Esophagus muscularis mucosa (tissue), 4 donors: Measurements from ENCODE around the gene HOXC12. TPM values are rescaled to one million over a fixed set of nuclear protein-coding genes. Genes with fewer than 3 reads are reported as not detected.

ENCODE experiments used
- DNase-seq: peaks from one replicate; pipeline ENCODE4 v3.0.0-alpha.2; 2017; ENCODE audit errors: extremely low spot score
- H3K27ac ChIP-seq, 4 donors: fragments of 200-600 bp; sonication (generic); replicated peaks in 1 of 4; 1 replicate in 3 of 4; 2 replicates in 1 of 4; pipeline ENCODE4 v1.5.1; 2016 to 2019; ENCODE audit warnings: mild to moderate bottlenecking in 1 of 4
- H3K27me3 ChIP-seq, 4 donors: fragments of 200-600 bp; sonication (generic); one replicate each; pipeline versions ENCODE4 v1.5.1 to v1.6.0; 2016 to 2019
- H3K36me3 ChIP-seq, 4 donors: fragments of 200-600 bp; sonication (generic); one replicate each; pipeline ENCODE4 v1.5.1; 2016 to 2019
- H3K4me1 ChIP-seq, 4 donors: fragments of 200-600 bp; sonication (generic); one replicate each; pipeline ENCODE4 v1.5.1; 2016 to 2019
- H3K4me3 ChIP-seq, 4 donors: fragments of 200-600 bp; sonication (generic); 1 replicate in 2 of 4; 2 replicates in 2 of 4; pipeline ENCODE4 v1.5.1; 2016 to 2019; ENCODE audit warnings: mild to moderate bottlenecking in 4 of 4, moderate library complexity in 1 of 4
- H3K9me3 ChIP-seq, 4 donors: fragments of 200-600 bp; sonication (generic); 1 replicate in 3 of 4; 2 replicates in 1 of 4; pipeline ENCODE4 v1.5.1; 2016 to 2019
- EP300 ChIP-seq: sonication (generic); formaldehyde crosslinking; IDR thresholded peaks from one replicate; pipeline ENCODE4 v1.6.1; 2017; ENCODE audit warnings: antibody characterized with exemption
- POLR2A ChIP-seq: fragments of 450-650 bp; IDR thresholded peaks from one replicate; pipeline ENCODE4 v1.6.1; 2017; ENCODE audit warnings: antibody characterized with exemption, moderate library complexity, mild to moderate bottlenecking, low read depth
- POLR2AphosphoS5 ChIP-seq, 2 donors: sonication (generic); formaldehyde crosslinking; IDR thresholded peaks; one replicate each; pipeline ENCODE4 v1.6.1; 2017; ENCODE audit warnings: antibody characterized with exemption in 2 of 2
- WGBS: methylation state at CpG from one replicate; pipeline ENCODE4 v1.1.5; 2018; 5-methylcytosine and 5-hydroxymethylcytosine counted together
- intact Hi-C: fragments of 100-400 bp; cut with DNase I; formaldehyde crosslinking; loops from one replicate; pipeline ENCODE4 v1.15.1; 2023
- total RNA-seq, 4 donors: library from RNA; depleted of rRNA; stranded (reverse); fragments of >200 nt; gene quantifications; one replicate each; pipeline versions ENCODE4 v1.1.0 to v1.2.1, GENCODE V29; 2016
- TF ChIP-seq, protein P1 (sequence below), 3 experiments: fragments of 200-600 bp in 2 of 3; fragments of 450-650 bp in 1 of 3; sonication (generic) in 2 of 3; IDR thresholded peaks; one replicate each; pipeline ENCODE4 v1.5.1; 2017 to 2019; ENCODE audit warnings: antibody characterized with exemption in 3 of 3, mild to moderate bottlenecking in 2 of 3, moderate library complexity in 1 of 3

The HOXC12 gene
- total RNA-seq, 4 donors from 2014 or later = not detected

DNA sequence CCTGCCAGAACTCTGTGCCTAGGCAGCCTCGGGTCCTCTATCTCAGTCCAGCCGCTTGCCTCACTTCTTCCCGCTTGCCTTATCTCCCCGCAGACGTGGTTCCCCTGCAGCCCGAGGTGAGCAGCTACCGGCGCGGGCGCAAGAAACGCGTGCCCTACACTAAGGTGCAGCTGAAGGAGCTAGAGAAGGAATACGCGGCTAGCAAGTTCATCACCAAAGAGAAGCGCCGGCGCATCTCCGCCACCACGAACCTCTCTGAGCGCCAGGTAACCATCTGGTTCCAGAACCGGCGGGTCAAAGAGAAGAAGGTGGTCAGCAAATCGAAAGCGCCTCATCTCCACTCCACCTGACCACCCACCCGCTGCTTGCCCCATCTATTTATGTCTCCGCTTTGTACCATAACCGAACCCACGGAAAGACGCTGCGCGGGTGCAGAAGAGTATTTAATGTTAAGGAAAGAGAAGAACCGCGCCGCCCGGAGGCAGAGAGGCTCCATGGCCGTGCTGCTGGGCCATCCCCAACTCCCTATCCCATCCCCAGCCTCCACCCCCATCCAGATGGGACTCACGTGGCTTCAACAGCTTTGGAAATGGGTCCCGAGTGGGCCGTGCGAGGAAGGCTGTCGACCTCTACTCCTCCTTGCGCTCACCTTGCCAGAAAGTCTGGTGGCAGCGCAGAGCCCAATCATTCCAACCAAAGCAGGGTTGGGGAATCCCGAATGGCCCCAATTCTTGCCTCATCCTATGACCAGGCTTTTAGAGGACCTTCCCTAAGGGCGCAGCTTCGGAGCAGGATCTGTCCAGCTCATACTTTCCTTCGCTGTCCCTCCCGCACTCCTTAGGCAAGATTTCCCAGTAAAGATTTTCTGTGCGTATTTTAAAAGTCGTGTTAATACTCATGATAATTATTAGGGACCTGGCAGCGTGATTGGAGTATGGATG, 9.5 kb upstream of the HOXC12 start:
- Histone ChIP-seq H3K4me3 (no peak overlapping the region), H3K36me3 (no peaks in the 10 kb centered on the region), H3K27me3 (peaks cover 0 to 100% (median 75%) of the 10 kb centered on the region in 4 donors), H3K9me3 (no peaks in the 10 kb centered on the region), H3K27ac (no peak overlapping the region), H3K4me1 (peaks cover 0 to 13% (median 2%) of the 10 kb centered on the region in 4 donors)
- DNase-seq = no peak
- WGBS = 4% methylated on average over 43 of the region's 51 CpGs
- no peak for TF ChIP-seq POLR2A
- TF ChIP-seq POLR2AphosphoS5 (IDR thresholded peaks at IDR 0.05) = no peak
- TF ChIP-seq EP300 = no peak
- TF ChIP-seq, protein P1, sequence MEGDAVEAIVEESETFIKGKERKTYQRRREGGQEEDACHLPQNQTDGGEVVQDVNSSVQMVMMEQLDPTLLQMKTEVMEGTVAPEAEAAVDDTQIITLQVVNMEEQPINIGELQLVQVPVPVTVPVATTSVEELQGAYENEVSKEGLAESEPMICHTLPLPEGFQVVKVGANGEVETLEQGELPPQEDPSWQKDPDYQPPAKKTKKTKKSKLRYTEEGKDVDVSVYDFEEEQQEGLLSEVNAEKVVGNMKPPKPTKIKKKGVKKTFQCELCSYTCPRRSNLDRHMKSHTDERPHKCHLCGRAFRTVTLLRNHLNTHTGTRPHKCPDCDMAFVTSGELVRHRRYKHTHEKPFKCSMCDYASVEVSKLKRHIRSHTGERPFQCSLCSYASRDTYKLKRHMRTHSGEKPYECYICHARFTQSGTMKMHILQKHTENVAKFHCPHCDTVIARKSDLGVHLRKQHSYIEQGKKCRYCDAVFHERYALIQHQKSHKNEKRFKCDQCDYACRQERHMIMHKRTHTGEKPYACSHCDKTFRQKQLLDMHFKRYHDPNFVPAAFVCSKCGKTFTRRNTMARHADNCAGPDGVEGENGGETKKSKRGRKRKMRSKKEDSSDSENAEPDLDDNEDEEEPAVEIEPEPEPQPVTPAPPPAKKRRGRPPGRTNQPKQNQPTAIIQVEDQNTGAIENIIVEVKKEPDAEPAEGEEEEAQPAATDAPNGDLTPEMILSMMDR (IDR thresholded peaks at IDR 0.05) = no peak
- intact Hi-C loops = no loop called here

DNA sequence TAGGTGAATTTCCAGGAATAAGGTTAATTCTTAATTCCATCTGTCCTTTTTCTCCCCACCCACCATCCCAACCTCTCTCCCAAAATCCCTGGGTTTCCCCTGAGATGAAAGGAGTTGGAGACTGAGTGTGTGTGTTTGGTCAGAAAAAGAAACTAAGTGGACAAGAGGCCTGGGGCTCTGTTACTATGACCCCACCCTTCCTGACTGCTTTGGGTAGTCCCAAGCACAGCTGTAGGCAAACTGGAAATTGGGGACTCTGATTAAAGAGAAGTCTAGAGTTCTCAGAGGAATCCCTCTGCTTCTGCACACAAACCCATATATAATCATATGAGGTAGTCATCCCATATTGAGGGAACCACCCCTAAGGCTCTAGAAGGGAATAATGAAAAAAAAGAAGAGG, 7.0 kb upstream of the HOXC12 start:
- Histone ChIP-seq H3K27ac (no peak overlapping the region), H3K4me1 (peaks cover 4 to 29% (median 18%) of the 10 kb centered on the region in 4 donors), H3K9me3 (no peaks in the 10 kb centered on the region), H3K4me3 (no peak overlapping the region), H3K36me3 (no peaks in the 10 kb centered on the region), H3K27me3 (peaks cover 0 to 100% (median 82%) of the 10 kb centered on the region in 4 donors)
- no peak for DNase-seq
- TF ChIP-seq POLR2AphosphoS5 (IDR thresholded peaks at IDR 0.05) (no peak), POLR2A (no peak), EP300 (no peak)
- TF ChIP-seq, protein P1 (IDR thresholded peaks at IDR 0.05) = no peak
- intact Hi-C loops = no loop called here

DNA sequence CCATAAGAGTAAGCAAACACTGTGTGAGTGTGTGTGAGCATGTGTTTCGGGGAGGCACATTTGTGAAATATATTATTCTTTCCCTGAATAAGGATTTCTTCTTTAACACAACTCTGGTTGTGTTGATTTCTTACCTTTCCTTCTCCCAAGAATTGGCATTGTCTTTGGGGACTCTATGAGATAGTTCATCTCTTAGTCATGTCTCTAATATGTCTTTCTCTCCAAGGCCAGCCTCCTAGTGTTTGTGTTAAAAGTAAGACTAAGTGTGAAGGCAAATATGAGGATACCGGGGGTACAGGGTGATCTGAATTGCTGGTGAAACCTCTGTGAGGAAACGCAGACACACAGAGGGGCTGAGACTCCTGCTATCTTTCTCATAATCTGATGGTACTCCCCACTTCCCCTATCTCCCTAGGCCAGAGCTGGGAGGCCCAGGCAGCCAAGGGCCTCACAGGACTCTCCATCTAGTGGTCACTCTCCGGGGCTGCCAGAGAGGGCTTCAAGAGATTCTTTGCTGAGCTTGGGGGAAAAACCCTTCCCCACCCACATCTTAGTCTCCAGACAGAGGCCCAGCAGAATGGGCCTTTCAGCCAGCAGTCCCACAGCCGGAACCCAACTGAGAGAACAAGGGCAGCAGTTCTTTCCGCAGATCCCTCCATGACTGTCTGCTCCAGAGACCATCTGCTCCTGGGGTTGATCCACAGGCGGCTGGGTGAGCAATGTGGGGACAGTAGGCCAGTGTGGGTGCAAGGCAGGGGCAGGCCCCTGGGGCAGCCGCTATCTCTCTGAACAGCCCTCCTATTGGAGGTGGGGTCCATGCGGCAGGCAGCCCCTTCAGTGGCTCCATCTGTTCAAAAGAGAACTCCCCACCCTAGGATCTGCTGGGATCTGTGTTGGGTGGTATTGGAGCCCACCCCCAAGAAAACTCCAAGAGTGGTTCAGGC, 5.8 kb upstream of the HOXC12 start:
- Histone ChIP-seq H3K4me1 (peaks cover 7 to 34% (median 24%) of the 10 kb centered on the region in 4 donors), H3K9me3 (no peaks in the 10 kb centered on the region), H3K4me3 (no peak overlapping the region), H3K27me3 (peaks cover 0 to 100% (median 83%) of the 10 kb centered on the region in 4 donors), H3K36me3 (no peaks in the 10 kb centered on the region), H3K27ac (no peak overlapping the region)
- no peak for DNase-seq
- 45% methylated on average over 8 of the region's 9 CpGs for WGBS
- intact Hi-C loops = no loop called here
- TF ChIP-seq EP300 (no peak), POLR2A (no peak), POLR2AphosphoS5 (IDR thresholded peaks at IDR 0.05) (no peak)
- TF ChIP-seq, protein P1 (IDR thresholded peaks at IDR 0.05) = no peak

DNA sequence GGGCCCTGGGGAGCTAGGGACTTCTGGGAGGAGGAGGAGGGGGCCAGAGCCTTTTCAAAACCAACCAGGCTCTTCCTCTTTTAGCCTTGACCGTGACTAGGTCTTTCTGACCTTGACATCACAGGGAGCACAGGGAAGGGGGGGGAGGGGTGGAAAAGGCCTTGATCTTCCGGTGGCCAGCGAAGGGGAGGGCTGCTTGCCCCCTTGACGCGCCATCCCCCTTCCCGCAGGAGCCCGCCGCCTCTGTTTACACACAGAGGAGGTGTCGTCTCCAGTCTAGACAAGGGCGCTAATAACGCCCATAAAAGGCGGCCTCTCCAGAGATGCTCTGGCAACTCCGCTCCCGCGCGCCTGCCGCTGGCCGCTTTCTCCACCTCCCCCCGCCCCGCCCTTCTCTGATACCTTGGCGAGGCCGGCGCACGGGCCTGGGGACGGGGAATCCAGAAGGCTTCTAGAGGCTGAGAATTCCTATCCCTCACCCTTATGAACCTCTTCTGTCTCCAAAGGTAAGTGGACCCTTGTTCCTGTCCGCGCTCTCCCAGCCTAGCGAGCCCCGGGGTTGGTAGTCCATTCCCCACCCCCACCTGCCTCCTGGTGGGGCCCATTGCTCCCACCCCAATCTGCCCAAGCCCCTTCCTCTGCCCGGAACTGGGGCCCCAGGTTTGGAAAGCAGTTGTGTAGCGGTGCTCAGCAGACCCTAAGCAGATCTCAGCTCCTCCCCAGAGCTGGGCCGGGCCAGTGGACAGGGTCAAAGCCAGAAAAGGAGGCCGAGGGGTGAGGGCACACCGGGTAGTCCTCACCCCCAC, 4.9 kb upstream of the HOXC12 start:
- 5% methylated on average over 27 of the region's 34 CpGs for WGBS
- TF ChIP-seq EP300 (no peak), POLR2AphosphoS5 (IDR thresholded peaks at IDR 0.05) (no peak), POLR2A (no peak)
- TF ChIP-seq, protein P1 (IDR thresholded peaks at IDR 0.05) = no peak
- Histone ChIP-seq H3K4me3 (no peak overlapping the region), H3K9me3 (no peaks in the 10 kb centered on the region), H3K27me3 (peaks cover 3 to 100% (median 83%) of the 10 kb centered on the region in 4 donors), H3K36me3 (no peaks in the 10 kb centered on the region), H3K27ac (no peak overlapping the region), H3K4me1 (peaks cover 7 to 35% (median 24%) of the 10 kb centered on the region in 4 donors)
- intact Hi-C loops = no loop called here
- DNase-seq = no peak
